ENCODE measurements around the gene ISCA2.

DNA sequence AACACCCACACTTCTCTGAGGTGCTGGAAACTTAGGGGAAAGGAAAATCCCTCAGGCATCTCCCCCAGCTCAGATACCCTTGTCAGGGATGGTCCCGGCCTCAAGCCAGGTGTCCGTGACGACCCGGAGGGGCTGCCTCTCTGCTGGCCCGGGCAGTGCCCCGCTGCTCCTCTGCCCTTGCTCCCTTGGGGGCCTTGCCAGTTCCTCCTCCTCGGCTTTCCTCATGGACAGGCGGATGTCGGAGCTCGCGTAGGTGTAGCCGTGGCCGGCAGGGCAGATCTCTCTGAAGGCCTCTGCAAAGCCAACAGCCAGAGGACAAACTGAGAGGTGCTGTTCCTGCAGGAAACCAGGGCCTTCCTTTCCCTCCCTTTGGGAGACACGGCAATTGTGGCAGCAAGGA, 34.8 kb downstream of the ISCA2 start:
- TF ChIP-seq CTCF (optimal IDR thresholded peaks at IDR 0.05 in 1 of 3, IDR thresholded peaks at IDR 0.05 in 1 of 3, conservative IDR thresholded peaks at IDR 0.05 in 1 of 3; ENCODE audit: extremely low read depth in 1 of 3, insufficient read depth in 2 of 3, low read length in 3 of 3) (no peak), EZH2 (IDR thresholded peaks at IDR 0.05; ENCODE audit: low read length) (no peak)

Data from keratinocyte (primary cell).